GM18868 (cell line): ENCODE data around the gene MCM3AP.

ENCODE experiments used
- ATAC-seq: cut with Tn5 transposase; IDR thresholded peaks from one replicate; pipeline ENCODE4 v1.9.1; 2021; ENCODE audit warnings: mild to moderate bottlenecking, moderate library complexity; ENCODE audit not compliant: unreplicated experiment

The MCM3AP gene

GRCh38 chr21:46220275-46220810, 65.1 kb downstream of the MCM3AP start:
- no peak for ATAC-seq

- ATAC-seq: no peak
These were observed 65.7 kb downstream of the MCM3AP start for GRCh38 chr21:46219591-46220239.

GRCh38 chr21:46218906-46219590, 66.4 kb downstream of the MCM3AP start:
- no peak for ATAC-seq

GRCh38 chr21:46217511-46218196, 67.8 kb downstream of the MCM3AP start:
- ATAC-seq: no peak

GRCh38 chr21:46216132-46216747, 69.2 kb downstream of the MCM3AP start:
- no peak for ATAC-seq

GRCh38 chr21:46215436-46216131, 69.8 kb downstream of the MCM3AP start:
- no peak for ATAC-seq

GRCh38 chr21:46214478-46215340, 70.7 kb downstream of the MCM3AP start:
- no peak for ATAC-seq

- no peak for ATAC-seq
These were observed 71.7 kb downstream of the MCM3AP start for GRCh38 chr21:46213620-46214286.

GRCh38 chr21:46212721-46213484, 72.5 kb downstream of the MCM3AP start:
- no peak for ATAC-seq

- no peak for ATAC-seq
These were observed 73.4 kb downstream of the MCM3AP start for GRCh38 chr21:46211786-46212720.

- no peak for ATAC-seq
These were observed 74.0 kb downstream of the MCM3AP start for GRCh38 chr21:46211376-46211775.

GRCh38 chr21:46210378-46211136, 74.9 kb downstream of the MCM3AP start:
- ATAC-seq: no peak

GRCh38 chr21:46208761-46209721, 76.4 kb downstream of the MCM3AP start:
- ATAC-seq: no peak

- ATAC-seq: no peak
These were observed 77.4 kb downstream of the MCM3AP start for GRCh38 chr21:46207920-46208591.
